Omental fat pad (tissue), 4 donors: ENCODE data around the gene QSER1. TPM values are rescaled to one million over a fixed set of nuclear protein-coding genes. Genes with fewer than 3 reads are reported as not detected.
"Not testable (repeated sequence)": the region's sequence is repeated elsewhere in the genome, so short reads cannot be mapped to it uniquely, and the experiment has no call there.

ENCODE experiments used
- ATAC-seq: fragments of 150-250 bp; one replicate; pipeline ENCODE4 v1.9.1; 2016; ENCODE audit warnings: mild to moderate bottlenecking, moderate library complexity; ENCODE audit not compliant: low FRiP score
- DNase-seq: peaks from one replicate; pipeline ENCODE4 v3.0.0-alpha.2; 2019; ENCODE audit warnings: low spot score
- total RNA-seq, 4 donors: library from RNA; depleted of rRNA; stranded (reverse); fragments of >200 nt; gene quantifications; one replicate each; pipeline ENCODE4 v1.1.0, GENCODE V29; 2016
- TF ChIP-seq, protein P1 (sequence below), 3 donors: fragments of 450-650 bp; IDR thresholded peaks; one replicate each; pipeline ENCODE4 v1.5.1; 2016 to 2017; ENCODE audit warnings: antibody characterized with exemption in 3 of 3, mild to moderate bottlenecking in 3 of 3, moderate library complexity in 2 of 3

The QSER1 gene
- total RNA-seq, 4 donors from 2014 or later: 22.6 to 34.2 (median 25.9) TPM

DNA sequence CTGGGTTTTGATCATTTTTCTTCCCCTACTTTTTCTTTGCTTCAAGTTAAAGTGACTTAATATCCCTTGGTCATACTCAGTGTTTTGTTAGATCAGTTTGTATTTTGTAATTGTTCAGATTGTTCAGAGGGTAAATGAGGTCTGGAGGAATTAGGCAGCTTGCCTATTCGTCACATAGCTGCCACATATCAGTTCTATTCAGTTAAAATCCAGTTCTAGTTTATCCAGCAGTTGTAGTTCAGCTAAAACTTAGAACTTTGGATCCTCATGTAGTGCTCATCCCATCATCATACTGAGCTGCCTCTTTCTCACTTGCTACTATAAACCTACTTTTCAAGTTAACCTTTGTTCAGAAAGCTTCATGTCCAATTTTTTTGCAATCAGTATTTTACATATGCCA is 75.9 kb downstream of the QSER1 start:
- ATAC-seq (no peak), DNase-seq (no peak)
- TF ChIP-seq, protein P1, sequence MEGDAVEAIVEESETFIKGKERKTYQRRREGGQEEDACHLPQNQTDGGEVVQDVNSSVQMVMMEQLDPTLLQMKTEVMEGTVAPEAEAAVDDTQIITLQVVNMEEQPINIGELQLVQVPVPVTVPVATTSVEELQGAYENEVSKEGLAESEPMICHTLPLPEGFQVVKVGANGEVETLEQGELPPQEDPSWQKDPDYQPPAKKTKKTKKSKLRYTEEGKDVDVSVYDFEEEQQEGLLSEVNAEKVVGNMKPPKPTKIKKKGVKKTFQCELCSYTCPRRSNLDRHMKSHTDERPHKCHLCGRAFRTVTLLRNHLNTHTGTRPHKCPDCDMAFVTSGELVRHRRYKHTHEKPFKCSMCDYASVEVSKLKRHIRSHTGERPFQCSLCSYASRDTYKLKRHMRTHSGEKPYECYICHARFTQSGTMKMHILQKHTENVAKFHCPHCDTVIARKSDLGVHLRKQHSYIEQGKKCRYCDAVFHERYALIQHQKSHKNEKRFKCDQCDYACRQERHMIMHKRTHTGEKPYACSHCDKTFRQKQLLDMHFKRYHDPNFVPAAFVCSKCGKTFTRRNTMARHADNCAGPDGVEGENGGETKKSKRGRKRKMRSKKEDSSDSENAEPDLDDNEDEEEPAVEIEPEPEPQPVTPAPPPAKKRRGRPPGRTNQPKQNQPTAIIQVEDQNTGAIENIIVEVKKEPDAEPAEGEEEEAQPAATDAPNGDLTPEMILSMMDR (IDR thresholded peaks at IDR 0.05): no peak

DNA sequence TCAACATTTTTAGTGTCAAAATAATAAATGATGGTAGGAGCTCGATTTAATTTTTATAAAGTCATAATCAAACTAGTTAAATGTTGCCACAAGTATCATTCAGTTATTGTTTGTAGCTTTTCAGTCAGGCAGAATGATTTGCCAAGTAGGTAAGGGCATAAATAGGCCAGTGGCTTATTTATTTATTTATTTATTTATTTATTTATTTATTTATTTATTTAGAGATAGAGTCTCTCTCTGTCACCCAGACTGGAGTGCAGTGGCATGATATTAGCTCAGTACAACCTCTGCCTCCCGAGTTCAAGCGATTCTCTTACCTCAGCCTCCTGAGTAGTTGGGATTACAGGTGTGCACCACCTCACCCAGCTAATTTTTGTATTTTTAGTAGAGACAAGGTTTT is 79.6 kb downstream of the QSER1 start:
- not testable (repeated sequence) for ATAC-seq

DNA sequence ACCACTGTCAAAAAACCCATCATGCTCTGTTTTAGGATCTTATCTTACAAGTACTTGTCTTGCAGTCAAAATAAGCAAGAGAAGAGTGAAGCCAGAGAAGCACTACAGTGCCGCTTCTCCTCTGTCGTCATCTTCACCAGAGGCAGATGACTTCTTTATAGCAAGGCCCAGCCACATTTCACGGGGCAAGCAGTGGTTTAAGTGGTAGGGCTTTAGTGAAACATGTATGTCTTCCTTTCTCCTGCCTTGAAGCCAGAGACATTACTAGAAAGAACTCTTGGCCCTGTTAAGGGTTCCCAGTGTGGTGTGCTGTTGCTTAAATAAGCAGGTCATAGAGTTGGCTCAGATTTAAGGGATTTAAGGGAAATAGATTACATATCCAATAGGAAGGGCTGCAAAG is 80.2 kb downstream of the QSER1 start:
- TF ChIP-seq, protein P1 (IDR thresholded peaks at IDR 0.05): no peak
- ATAC-seq (no peak), DNase-seq (no peak)

More for the DNA sequence above, 79.6 kb downstream of the QSER1 start:
- not testable (repeated sequence) for DNase-seq

DNA sequence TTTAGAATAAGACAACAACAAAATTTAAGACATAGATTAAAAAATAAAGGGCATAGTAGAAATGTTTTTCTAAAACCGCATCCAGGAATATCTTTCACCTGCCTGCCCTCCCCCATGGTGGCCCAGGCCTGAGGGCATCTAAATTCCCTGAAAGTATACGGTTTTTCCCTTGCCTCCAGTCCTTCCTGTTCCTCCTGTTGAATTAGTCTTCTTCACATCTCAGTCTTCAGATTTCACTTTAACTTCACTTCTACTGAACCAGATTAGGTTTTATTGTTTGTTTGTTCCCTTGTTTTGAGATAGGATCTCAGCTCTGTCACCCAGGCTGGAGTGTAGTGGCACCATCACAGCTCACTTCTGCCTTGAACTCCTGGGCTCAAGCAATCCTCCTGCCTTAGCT is 90.0 kb downstream of the QSER1 start:
- DNase-seq (no peak), ATAC-seq (no peak)
- TF ChIP-seq, protein P1 (IDR thresholded peaks at IDR 0.05): no peak

DNA sequence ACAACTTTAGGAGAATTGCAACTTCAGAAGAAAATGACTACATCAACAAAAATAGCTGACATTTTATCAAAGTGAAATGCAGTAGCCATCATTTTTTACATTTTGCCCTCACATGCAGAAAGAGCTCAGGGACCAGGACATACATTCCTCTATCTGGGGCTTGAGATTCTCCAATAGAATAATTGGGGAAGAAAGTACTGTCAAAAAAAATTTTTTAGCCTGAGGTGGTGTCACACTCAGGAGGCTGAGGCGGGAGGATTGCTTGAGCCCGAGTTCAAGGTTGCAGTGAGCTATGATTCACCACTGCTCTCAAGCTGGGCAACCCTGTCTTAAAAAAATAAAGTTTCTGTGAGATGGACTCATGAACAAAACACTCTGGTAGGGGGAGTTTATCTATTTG is 90.9 kb downstream of the QSER1 start:
- DNase-seq: no peak
- ATAC-seq: no peak
- TF ChIP-seq, protein P1 (IDR thresholded peaks at IDR 0.05): no peak

DNA sequence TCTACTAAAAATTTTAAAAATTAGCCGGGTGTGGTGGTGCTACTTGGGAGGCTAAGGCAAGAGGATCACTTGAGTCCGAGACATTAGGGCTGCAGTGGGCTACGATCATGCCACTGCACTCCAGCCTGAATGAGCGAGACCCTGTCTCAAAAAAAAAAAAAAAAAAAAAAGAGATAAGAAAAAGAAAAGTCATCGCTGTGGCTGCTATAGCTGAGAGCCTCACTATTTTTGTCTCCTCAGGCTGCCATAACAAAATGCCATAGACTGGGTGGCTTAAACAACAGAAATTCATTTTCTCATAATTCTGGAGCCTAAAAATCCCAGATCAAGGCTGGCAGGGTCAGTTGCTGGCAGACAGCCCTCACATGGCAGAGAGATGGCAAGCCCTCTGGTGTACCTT is 93.0 kb downstream of the QSER1 start:
- TF ChIP-seq, protein P1 (IDR thresholded peaks at IDR 0.05): no peak
- DNase-seq: no peak

DNA sequence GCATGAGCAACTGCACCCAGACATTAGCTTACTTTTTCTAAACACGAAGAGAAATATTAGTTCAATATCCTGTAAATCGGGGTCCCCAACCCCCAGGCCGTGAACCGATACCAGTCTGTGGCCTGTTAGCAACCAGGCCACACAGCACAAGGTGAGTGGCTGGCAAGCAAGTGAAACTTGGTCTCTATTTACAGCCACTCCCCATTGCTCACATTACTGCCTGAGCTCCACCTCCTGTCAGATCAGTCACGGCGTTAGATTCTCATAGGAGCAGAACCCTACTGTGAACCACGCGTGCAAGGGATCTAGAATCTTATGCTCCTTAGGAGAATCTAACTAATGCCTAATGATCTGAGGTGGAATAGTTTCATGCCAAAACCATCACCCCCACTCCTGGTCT is 95.2 kb downstream of the QSER1 start:
- TF ChIP-seq, protein P1 (IDR thresholded peaks at IDR 0.05): no peak
- DNase-seq: no peak
- ATAC-seq: no peak

More for the DNA sequence above, 93.0 kb downstream of the QSER1 start:
- no peak for ATAC-seq

DNA sequence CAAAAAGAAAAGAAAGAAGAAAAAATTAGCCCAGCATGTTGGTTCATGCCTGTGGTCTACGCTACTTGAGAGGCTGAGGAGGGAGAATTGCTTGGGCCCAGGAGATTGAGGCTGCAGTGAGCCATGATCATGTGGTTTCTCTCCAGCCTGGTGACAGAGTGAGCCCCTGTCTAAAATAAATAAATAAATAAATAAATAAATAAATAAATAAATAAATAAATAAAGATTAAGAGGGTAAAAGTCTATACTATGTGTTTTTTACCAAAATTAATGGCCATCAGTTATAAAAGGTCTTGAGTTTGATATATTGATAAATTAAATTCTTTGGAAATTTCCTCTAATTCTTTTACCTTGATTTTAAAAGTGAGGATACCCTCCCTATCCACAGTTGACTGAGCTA is 97.9 kb downstream of the QSER1 start:
- ATAC-seq: no peak
- TF ChIP-seq, protein P1 (IDR thresholded peaks at IDR 0.05): no peak
- DNase-seq: no peak
